ENCODE measurements around the gene PREX1. TPM values are rescaled to one million over a fixed set of nuclear protein-coding genes. Genes with fewer than 3 reads are reported as not detected.

PREX1 gene
- total RNA-seq, 1 experiment from 2014 or later = 1.2 TPM

DNA sequence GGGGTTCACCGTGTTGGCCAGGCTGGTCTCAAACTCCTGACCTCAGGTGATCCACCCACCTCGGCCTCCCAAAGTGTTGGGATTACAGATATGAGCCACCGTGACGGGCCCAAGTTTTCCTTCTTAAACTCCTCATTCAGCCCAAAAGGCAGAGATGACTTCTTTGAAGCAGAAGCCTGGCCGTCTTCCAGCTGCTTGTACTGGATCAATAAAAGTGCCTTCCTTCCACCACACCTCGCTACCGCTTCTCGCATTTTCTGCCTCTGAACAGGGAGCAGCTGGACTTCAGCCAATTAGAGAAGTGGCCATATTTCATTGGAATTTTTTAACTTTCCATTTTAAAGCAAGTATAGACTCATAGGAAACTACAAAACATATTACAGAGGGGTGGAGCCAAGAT, 241.1 kb downstream of the PREX1 start:
- no peak for DNase-seq (ENCODE audit: low read depth)

- DNase-seq (ENCODE audit: low read depth) = no peak
These were observed 242.5 kb downstream of the PREX1 start for GRCh38 chr20:48585061-48585870.

GRCh38 chr20:48584391-48585060, 243.3 kb downstream of the PREX1 start:
- no peak for DNase-seq (ENCODE audit: low read depth)

- no peak for DNase-seq (ENCODE audit: low read depth)
These were observed 244.0 kb downstream of the PREX1 start for GRCh38 chr20:48583801-48584200.

DNA sequence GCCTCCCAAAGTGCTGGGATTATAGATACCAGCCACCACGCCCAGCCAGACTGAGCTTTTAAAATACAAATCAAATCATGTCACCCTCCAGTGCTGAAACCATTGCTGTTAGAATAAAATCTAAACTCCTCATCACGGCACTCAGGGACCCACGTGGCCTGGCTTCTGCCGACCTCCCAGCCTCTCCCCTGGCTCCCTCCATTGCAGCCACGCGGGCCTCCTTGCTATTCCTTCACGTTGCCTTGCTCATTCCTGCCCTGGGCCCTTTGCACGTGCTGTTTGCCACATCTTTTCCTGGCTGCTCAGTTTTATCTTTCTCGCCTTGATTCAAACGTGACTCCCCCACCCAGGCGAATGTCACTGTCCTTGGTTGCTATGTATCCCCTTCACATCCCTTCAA, 244.6 kb downstream of the PREX1 start:
- no peak for DNase-seq (ENCODE audit: low read depth)

DNA sequence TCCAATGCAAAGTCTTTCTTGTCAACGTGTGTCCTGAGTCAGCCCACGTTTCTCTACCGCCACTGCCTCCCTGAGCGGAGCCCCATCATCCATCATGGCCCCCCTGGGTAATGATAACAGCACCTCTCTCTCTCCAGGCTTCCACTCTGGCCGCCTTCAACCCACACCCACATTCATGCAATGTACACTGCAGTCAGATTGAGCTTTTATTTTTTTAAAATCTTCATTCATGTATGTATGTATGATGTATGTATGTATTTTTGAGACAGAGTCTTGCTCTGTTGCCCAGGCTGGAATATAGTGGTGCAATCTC, 245.2 kb downstream of the PREX1 start:
- DNase-seq (ENCODE audit: low read depth) = no peak

- no peak for DNase-seq (ENCODE audit: low read depth)
These were observed 246.6 kb downstream of the PREX1 start for GRCh38 chr20:48581167-48581566.

DNA sequence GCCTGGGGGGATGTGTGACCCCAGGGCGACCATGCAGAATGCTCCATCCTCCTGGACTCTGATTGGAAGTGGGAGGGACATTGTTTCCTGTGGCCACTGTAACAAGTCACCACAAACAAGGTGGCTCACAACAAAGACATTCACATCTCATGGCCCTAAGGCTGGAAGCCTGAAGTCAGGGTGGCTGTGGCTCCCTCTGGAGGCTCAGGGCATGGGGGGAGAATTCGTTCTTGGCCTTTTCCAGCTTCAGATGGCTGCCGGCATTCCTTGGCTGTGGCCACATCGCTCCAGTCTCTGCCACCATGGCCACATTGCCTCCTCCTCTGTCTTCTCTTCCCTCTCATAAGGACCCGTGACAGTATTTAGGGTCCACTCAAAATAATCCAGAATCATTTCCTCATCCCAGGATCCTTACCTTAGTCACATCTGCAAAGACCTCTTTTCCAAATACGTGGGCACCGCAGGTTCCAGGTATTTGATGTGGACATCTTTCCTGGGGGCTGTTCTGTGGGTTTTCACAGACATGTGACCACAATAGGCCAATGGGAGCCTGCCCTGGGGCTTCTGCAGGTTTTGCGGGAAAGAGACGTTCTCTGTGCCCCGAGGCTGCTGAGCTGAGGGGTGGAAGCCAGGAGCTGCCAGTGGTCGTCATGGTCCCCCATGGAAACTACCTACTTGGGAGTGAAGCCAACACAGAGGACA, 249.3 kb downstream of the PREX1 start:
- peak; percentile 13 for DNase-seq (ENCODE audit: low read depth)

GRCh38 chr20:48577557-48577956, 250.2 kb downstream of the PREX1 start:
- no peak for DNase-seq (ENCODE audit: low read depth)

DNA sequence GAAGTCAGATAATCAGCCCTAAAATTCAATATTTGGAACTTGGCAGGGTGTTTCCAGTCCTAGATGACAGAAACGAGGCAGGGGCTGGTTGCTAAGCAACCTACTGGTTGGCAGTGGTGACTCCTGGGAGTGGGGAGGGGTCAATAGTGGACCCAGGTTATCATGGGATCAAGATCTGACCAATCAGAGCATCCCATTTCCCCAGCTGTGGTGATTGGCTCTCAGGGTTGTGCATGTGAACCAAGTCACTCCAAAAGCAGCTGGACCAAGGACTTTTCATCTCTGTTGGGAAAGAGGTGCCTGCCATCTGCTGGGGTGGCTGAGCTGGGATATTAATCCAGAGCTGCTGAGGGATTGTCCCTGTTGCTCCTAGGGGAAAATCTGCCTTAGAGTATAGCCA, 253.4 kb downstream of the PREX1 start:
- peak; percentile 33 for DNase-seq (ENCODE audit: low read depth)

Other genes starting within 250 kb of the PREX1 start
- 28.2 and 30.3 TPM in 2 replicates for gene ARFGEF2, start 93.7 kb upstream of the PREX1 start, total RNA-seq (2014; rRNA removed; shearing (Covaris generic))
- gene CSE1L, start 218.3 kb upstream of the PREX1 start, total RNA-seq (2014; rRNA removed; shearing (Covaris generic)) = 248 and 336 TPM in 2 replicates